Measurements from ENCODE around the gene RNASEH2A.
A peak's percentile ranks its signal among the peaks of the same experiment; 100 is the strongest.

- TF ChIP-seq CTCF (IDR thresholded peaks at IDR 0.05 in 8 of 11, conservative IDR thresholded peaks at IDR 0.05 in 3 of 11): peak in 5 of 11 experiments; percentile 15 to 44 (median 40)
- TF ChIP-seq POLR2AphosphoS5 (IDR thresholded peaks at IDR 0.05): peak; percentile 86 to 94 (median 87)
- TF ChIP-seq POLR2A (IDR thresholded peaks at IDR 0.05): no peak
Observed at GRCh38 chr19:12806242-12807081, at the start of gene RNASEH2A.
